MV-4-11 (cell line): Measurements from ENCODE around the gene GRAMD2A.

Experiments used
- DNase-seq: peaks from one replicate; lab custom pipeline; 2025; lab: John Stamatoyannopoulos, UW

The GRAMD2A gene

DNA sequence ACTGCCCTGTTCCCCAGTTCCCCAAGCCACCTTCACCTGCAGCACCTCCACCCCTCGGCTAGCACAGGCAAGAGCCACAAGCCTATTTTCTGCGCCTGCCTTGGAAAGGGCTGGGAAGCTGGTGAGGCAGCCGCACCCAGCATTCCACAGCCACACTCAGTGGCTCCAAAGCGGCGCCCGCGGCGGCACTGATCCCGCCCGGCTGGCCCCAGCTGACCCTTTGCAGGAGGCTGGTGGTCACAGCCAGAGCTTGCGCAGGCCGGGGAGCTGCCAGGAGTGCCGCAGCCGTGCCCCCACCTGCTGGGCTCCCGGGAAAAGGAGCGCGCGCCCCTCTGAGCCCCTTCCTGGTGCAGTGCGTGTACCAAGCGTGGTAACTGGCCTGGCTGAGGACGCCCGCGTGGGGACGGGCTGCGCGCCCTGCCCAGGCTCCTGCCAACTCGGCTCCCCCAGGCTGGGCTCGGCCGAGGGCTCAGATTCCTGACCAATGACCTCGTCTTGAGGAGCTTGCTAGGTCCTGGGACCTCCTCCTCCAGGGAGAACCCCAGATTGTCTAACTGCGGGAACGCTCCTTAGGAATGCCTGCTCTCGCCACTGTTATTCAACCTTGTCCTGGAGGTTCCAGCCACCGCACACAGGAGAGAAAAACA is 13.3 kb downstream of the GRAMD2A start:
- no peak for DNase-seq

DNA sequence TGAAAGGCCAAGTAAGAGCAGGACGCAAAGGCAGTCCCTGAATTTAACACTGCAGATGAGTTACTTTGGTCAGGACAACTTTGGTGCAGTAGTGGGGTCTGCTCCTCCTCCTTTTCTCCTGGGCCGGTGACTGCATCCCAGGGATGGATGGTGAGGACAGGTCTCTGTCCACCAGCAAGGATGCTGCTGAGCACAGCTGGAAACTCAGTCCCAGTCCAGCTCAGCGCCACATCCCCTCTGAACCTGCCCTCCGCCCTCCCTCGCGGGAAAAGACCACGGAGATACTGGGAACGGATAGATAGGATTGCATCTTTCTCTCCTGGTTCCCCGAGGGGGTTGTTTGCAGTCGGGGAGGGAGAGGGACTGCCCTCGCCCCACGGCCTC is 13.8 kb downstream of the GRAMD2A start:
- DNase-seq: no peak

DNA sequence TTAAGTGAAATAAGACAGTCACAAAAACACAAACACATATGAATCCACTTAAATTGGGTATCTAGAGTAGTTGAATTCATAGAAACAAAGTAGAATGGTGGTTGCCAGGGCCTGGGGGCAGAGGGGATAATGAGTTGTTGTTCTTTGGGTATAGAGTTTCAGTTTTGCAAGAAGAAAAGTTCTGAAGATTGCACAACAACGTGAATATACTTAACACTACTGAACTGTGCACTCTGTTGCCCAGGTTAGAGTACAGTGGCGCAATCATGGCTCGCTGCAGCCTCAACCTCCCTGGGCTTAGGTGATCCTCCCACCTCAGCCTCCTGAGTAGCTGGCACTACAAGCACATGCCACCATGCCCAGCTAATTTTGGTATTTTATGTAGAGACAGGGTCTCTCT is 14.9 kb downstream of the GRAMD2A start:
- peak; percentile 42 for DNase-seq

DNA sequence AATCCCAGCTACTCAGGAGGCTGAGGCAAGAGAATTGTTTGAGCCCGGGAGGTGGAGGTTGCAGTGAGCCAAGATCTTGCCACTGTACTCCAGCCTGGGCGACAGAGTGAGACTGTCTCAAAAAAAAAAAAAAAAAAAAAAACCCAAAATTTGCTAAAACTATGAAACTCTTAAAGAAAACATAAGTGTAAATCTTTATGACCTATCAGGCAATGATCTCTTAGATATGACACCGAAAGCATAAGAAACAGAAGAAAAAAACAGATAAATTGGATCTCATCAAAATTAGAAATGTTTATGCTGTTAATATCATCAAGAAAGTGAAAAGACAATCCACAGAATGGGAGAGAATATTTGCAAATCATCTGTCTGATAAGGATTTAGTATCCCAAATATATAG is 15.3 kb downstream of the GRAMD2A start:
- no peak for DNase-seq

DNA sequence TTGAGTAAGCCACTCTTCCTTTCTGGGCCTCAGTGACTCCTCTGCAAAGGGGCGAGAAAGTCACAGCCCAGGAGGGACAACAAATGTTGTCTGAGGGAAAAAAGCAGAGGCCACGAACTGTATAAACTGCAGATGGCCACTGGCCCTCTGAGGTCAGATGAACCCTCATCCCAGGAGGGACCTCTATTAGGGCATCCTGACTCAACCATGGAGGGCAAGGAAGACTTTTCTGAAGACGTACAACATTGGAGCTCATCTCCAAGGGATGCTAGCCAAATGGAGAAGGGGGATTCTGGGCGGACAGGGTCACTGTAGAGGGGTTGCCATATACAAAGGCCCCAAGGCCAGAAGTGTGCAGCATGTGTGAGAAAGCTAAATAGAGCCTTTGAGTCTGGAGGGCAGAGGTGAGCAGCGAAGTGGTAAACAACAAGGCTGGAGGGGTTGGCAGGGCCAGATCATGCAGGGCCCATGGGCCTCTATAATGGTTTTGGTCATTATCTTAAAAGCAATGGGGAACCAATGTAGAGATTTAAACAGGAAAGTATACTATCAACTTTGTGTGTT is 16.7 kb downstream of the GRAMD2A start:
- no peak for DNase-seq

DNA sequence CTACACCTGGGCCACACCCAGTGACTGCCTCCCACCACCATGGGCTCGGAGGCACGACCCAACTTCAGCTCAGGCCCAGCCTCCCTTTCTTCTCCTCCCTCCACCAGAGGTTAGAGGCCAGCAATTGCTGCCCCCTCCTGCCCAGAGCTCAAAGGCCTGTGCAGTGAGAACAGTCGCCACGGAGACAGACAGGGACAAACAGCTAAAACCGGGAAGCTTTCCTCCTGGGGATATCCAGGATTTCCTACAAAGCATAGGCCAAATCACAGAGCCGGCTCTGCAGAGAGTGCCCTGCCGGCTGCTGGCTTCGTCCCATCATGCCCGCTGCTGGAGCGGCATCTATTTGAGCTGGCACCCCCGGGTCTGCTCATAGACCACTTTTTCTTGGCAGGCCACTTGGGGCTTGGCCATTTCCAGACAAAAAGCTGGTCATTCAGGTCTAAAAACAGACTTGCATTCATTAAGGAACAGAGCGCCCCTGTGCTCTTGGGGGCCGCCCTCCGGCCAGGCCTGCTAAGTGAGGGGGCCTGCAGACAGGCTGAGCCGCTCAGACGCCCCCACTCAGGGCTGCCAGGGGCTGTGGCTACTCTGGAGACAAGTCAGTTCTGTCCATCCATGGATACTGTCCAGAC is 17.5 kb downstream of the GRAMD2A start:
- no peak for DNase-seq

DNA sequence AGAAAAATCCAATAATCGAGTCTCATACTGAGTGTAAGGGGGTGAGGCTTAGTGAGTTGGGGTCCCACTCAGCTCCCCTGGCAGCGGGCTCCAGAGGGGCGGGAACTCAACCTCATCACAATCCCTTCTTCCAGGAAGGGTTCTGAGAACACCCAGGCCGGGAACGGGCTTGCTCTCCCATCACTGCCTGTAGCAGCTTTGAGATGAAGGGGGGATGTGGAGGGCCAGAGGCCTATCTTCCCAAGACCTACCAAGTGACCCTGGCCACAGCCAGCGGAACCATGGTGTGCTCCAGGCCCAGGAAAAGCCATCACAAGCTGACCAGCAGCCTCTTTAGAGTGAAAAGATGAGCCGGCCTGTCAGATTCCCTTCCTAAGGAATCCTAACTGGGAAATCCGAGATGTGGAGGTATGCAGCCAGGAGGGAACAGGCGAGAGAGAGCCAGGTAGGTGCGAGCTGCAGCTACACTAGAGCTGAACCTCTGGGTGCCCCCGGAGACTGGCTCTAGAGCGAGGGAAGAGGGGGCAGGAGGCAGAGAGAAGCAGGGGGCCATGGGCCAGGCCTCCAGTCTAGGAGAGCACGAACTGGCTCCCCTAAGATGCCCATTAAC is 18.5 kb downstream of the GRAMD2A start:
- DNase-seq: no peak

DNA sequence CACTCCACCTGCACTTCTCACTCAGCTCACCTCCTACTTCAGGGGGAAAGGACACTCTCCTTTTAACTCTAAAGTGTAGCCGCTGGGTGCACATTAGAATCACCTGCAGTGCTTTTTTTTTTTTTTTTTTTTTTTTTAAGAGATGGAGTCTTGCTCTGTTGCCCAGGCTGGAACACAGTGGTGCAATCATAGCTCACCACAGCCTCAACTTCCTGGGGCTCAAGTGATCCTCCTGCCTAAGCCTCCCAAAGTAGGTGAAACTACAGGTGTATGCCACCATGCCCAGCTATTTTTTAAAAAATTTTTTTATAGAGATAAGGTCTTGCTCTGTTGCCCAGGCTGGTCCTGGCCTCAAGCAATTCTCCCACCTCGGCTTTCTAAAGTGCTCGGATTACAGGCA is 20.8 kb downstream of the GRAMD2A start:
- no peak for DNase-seq

DNA sequence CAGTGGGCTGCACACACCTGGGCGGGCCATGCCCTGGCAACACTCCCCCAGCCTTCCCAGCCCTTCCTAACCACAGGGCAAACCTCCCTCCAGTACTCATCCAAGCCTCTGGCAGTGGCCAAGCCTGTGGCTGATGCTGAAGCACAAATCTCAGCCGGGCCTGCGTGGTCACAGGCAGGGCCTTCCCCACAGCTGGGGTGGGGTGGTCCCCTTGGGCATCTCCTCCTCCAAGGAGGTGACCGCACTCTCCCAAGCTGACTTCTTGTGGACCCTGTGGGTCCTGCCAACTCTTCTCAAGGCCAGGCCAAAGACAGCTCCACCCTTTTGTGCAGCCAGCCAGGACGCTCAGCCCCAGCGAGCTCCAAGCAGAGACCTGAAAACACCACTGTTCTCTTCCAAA is 21.4 kb downstream of the GRAMD2A start:
- DNase-seq: no peak

DNA sequence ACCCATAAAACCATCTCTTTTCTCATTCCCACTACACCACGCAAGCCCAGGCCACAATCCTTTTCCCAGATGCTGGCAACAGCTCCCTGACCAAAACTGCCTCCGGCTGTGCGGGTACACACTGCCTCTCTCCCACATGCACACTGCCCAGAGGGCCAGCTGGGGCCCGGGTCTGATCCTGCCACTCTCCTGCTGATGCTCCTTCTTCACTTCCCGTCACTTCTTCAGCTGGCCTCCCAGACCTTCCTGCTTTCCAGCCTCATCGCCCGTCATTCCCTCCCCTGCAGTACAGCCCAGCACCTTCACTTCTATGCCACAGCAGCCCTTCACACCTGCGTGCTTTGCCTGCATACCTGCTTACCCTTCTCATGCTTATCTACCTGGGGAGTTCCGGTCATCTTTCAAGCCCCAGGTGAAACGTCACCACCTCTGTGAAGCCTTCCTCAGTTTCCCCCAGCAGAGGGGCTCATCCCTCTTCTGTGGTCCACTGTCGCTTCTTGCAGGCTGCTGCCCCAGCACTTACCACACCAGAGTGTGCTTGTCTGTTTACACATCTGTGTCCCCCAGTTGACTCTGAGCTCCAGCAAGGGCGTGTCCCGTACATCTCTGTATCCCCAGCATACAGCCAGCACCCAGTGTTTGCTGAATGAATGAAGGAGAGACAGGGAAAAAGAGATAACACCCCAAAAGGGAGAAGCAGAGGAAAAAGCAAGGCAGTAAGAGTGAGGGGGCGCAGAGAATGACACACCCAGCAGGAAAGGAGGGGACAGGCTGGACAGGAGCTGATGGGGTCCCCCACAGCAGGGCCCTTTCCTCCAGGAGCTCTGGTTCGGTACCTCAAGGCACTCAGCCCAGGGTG is 22.2 kb downstream of the GRAMD2A start:
- DNase-seq: no peak

DNA sequence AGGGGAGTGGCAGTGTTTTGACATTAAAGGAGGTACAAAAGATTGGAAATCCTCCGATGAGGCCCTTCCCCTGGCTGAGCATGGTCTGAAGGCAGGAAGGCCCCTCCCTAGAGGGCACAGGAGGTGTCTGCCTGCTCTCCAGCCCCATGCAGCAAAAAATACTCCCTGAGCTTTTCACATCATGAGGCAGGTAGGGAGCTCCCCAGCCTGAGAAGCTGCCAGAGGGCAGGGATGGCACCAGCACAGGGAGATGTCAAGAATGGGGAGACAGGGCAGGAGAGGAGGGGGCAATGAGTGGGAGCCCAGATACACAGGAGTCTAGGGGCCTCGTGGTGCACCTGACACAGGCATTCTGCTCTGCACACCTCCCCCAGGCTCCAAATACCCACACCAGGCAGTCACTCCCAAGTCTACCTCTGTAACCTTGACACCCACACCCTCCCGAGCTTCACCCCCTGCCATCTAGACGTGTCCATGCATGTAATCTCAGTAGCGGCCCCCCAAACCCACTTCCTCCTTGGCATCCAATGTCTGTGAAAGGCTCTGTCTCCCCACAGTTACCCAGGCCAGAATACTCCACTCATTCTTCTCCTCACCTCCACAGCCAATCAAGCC is 22.9 kb downstream of the GRAMD2A start:
- no peak for DNase-seq

DNA sequence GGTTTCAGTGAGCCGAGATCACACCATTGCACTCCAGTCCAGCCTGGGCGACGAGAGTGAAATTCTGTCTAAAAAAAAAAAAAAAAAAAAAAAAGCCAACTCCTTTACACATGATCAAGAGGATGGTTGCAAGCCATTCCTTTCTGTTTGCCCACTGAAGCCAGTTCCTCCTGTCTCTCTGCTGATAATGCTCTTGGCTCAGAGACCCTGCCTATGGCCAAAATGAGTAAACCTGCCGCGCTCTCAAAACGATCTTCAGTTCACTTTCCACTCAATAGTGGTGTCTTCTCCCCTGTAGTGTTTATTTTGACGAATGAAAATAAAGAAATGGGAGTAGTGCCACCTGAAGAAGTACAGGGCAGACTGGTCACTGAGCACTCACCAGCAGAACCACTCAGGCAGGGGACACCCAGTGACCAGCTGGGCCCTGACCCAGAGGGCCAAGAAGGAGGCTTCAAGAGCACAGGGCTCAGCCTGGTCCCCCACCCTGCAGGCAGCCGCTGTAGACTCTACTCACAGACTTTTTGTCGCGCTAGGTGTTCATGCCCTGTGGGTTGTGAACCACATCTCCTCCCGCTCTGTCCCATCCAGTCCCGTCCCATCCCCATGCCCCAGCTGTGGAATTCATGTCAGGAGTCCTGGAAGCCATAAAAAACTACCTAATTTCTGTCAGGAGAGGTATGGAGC is 23.6 kb downstream of the GRAMD2A start:
- DNase-seq: no peak

DNA sequence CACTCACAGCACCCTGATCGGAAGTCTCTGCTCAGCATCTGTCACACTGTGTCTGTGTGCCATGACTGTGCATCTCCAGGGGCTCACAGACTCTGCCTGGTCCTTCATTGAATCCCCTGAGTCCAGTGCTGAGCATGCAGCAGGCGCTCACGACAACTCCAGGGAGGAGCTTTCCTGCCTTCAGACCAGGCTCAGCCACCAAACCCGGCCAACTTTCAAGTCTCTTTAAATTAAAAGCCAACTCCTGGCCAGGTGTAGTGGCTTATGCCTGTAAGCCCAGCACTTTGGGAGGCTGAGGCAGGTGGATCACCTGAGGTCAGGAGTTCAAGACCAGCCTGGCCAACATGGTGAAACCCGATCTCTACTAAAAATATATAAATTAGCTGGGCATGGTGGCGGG is 24.2 kb downstream of the GRAMD2A start:
- DNase-seq: no peak

DNA sequence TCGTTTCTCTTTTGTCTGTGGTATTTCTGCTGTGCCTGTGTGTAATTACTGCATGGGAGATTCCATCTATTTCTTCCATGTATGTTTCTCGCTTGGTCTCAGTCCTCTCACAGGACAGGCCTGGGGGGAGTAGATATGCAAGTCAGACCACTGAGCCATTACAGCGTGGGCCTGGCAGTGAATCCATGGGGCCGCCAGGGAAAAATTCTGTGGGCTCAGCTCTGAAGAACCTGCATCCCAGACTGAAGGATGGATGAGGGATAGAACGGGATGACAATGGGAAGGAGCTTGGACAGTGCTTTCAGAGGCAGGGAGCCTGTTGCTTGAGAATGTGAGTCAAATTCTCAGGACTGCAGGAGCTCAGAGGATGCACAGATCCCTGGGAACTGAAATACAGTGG is 24.8 kb downstream of the GRAMD2A start:
- DNase-seq: no peak

DNA sequence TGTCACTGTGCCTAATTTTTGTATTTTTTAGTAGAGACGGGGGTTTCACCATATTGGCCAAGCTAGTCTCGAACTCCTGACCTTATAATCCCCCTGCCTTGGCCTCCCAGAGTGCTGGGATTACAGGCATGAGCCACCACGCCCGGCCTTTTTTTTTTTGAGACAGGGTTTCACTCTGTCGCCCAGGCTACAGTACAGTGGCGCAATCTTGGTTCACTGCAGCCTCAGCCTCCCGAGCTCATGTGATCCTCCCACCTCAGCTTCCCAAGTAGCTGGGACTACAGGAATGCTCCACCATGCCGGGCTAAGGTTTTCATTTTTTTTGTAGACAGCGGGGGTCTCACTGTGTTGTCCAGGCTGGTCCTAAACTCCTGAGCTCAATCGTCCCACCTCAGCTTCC is 25.6 kb downstream of the GRAMD2A start:
- DNase-seq: peak; percentile 14

DNA sequence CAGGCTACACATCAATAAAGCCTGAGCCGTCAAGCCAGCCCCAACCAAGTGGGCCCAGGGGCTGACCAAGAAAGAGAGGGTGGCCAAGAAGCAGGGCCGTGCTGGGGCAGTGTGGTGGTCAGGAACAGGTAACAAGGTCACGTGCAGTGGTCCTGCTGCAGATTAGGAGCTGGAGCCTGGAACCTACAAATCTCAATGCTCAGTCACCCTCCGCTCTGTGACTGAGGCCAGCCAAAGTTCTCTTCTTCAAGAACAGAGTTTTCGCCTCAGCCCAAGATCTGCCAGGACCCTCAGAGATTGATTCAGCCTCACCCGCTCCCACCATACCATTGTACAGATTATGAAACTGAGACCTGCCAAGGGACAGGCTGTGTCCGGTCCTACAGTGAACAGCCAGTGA is 26.9 kb downstream of the GRAMD2A start:
- DNase-seq: no peak

DNA sequence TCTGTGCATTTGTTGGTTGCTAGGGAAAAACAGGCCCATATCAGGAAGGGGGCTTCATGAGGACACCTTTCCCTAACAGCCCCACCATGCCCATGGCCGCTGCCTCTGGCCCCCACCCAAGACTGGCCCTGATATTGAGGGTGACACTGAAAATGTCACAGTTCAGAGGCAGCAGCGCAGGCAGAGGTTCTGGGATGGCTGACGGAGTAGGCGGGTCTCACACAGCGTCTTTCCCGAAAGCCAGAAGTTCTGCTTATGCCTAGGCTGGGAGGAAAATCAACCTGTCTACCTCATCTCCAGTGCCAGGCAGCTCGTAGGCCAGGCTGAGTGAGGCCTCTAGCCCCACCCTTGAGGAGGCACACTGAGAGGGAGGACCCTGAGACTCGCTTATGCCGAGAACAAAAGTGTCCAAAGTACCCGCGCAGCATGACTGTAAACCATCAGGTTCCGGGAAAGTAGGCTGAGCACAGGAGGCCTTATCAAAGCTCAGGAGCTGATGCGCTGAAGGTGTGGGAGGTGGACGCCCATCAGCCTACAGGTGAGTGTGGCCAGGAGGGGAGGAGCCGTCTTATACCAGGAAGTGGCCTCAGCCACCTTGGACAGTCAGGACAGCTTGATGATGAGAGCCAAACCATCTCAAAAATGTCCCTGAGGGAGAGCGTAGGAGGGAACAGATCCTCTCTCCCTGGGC is 27.5 kb downstream of the GRAMD2A start:
- DNase-seq: no peak

DNA sequence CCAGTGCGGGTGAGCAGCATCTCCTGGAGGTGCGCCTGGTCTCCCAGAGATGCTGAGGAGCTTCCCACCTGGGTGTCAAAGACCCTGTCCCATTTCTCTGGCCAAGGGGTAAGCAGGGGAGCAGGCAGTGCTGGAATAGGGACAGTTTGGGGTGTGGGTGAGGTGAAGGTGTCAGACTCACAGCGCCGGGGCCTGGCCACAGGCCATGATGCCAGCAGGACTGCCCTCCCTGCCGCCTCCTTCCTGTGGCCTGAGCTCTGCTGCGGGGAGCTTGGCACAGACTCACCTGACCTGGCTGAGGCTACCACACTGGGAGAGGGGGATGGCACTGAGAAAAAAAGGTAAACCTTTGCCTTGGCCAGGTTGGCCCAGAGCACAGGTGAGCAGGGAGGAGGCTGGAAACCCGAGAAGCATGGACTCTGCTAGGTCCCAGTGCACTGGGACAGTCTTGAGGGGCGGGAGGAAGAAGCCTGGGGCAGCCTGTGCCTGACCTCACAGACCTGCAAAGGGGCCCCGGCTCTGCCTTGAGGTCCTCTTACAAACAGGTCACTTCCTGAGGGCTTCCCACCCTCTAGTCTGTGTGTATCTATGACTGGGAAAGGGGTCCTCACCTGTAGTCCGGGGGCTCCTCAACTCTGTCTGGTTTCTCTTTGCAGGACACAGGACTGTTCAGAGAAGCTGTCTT is 28.2 kb downstream of the GRAMD2A start:
- no peak for DNase-seq

DNA sequence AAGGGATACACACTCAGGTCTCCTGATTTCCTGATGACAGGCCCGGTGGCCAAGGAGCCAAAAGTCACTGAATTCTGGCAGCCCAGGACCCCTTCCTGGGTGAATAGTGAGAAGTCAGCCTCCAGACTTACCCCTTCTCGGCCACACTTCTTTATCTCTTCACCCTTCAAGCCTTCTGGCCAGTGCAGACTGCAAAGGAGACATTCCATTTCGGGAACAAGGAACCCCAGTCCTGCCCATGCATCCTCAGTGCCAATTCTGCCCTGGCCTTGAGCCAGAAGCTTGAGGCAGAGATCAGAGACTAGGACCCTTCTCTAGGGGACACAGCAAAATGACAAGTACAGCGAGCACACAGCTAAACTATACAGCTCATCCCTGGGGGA is 28.8 kb downstream of the GRAMD2A start:
- DNase-seq: no peak

DNA sequence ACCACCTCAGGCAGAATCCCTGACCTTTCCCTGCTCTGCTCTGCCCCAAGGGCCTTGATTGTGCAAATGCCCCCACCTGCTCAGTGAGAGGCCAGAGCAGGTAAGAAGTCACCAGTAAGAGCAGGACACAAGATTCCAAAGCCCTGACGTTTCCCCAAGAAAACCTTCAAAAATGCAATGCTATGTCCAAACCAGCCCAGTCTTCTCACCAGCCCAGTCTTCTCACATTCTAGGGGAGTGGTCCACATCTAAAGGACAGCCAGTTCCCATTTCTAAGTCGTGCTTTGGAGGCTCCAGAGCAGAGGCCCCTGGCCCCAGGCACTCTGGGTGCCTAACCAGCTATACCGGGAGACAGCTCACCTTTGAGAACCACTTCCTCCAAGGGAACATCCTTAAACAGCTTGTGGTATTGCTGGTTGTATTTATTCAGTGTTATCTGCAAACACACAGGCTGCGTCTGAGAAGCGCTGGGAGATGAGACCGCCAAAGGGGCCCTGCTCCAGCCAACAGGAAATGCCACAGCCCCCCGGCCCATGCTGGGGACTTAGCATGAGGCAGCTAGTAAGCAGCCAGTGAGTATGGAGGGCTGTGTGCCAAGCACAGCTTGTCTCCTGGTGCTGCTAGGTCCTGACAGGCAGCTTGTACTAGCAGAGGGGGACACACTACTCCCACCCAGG is 29.3 kb downstream of the GRAMD2A start:
- DNase-seq: no peak
